Measurements from ENCODE around the gene TNPO1. TPM values are rescaled to one million over a fixed set of nuclear protein-coding genes. Genes with fewer than 3 reads are reported as not detected.

TNPO1 gene
- total and polyA plus RNA-seq, 4 donors = 5.7 to 95.8 (median 29.2) TPM

GRCh38 chr5:72829707-72830106, 13.2 kb downstream of the TNPO1 start:
- H3K36me3 ChIP-seq (ENCODE audit: control insufficient read depth in 4 of 4, insufficient read depth in 3 of 4, low read depth in 1 of 4, low read length in 3 of 4) = no peaks in the 10 kb centered on the region
- no peaks in the 10 kb centered on the region for H3K4me1 ChIP-seq (ENCODE audit: control insufficient read depth in 4 of 4, insufficient read depth in 4 of 4, low read length in 3 of 4)
- DNase-seq (ENCODE audit: low spot score) = no peak
- H3K4me3 ChIP-seq (ENCODE audit: low read depth in 1 of 3, low read length in 3 of 3) = no peak overlapping the region
- H3K27me3 ChIP-seq (ENCODE audit: control insufficient read depth in 4 of 4, insufficient read depth in 4 of 4, low read length in 3 of 4) = no peaks in the 10 kb centered on the region
- H3K9me3 ChIP-seq (ENCODE audit: control insufficient read depth in 4 of 4, low read length in 3 of 4) = no peaks in the 10 kb centered on the region
- no peak overlapping the region for H3K9ac ChIP-seq (ENCODE audit: low read depth in 1 of 2, low read length in 2 of 2)
- TF ChIP-seq MAX (IDR thresholded peaks at IDR 0.05) (no peak), REST (IDR thresholded peaks at IDR 0.05) (no peak), ATF3 (IDR thresholded peaks at IDR 0.05) (no peak), FOXA1 (IDR thresholded peaks at IDR 0.05) (no peak), ZBTB33 (IDR thresholded peaks at IDR 0.05) (no peak), JUND (IDR thresholded peaks at IDR 0.05) (no peak), NR2F2 (IDR thresholded peaks at IDR 0.05) (no peak), TAF1 (conservative IDR thresholded peaks at IDR 0.05) (no peak), RXRA (IDR thresholded peaks at IDR 0.05) (no peak), RAD21 (IDR thresholded peaks at IDR 0.05) (no peak), FOXA2 (IDR thresholded peaks at IDR 0.05) (no peak), SP1 (IDR thresholded peaks at IDR 0.05) (no peak), YY1 (IDR thresholded peaks at IDR 0.05) (no peak), HNF4A (conservative IDR thresholded peaks at IDR 0.05) (no peak)
- no peak overlapping the region for H3K27ac ChIP-seq (ENCODE audit: low read depth in 1 of 2, low read length in 2 of 2)

GRCh38 chr5:72830362-72830761, 13.9 kb downstream of the TNPO1 start:
- H3K36me3 ChIP-seq (ENCODE audit: control insufficient read depth in 4 of 4, insufficient read depth in 3 of 4, low read depth in 1 of 4, low read length in 3 of 4) = no peaks in the 10 kb centered on the region
- 94% methylated on average over 2 of the region's 2 CpGs for WGBS
- H3K27ac ChIP-seq (ENCODE audit: low read depth in 1 of 2, low read length in 2 of 2) = no peak overlapping the region
- H3K27me3 ChIP-seq (ENCODE audit: control insufficient read depth in 4 of 4, insufficient read depth in 4 of 4, low read length in 3 of 4) = no peaks in the 10 kb centered on the region
- TF ChIP-seq REST (IDR thresholded peaks at IDR 0.05) (no peak), TAF1 (conservative IDR thresholded peaks at IDR 0.05) (no peak), RAD21 (IDR thresholded peaks at IDR 0.05) (no peak), HNF4A (conservative IDR thresholded peaks at IDR 0.05) (no peak), YY1 (IDR thresholded peaks at IDR 0.05) (no peak), EGR1 (IDR thresholded peaks at IDR 0.05; ENCODE audit: low read depth in 2 of 2) (no peak), FOXA2 (IDR thresholded peaks at IDR 0.05) (no peak), ATF3 (IDR thresholded peaks at IDR 0.05) (no peak), JUND (IDR thresholded peaks at IDR 0.05) (no peak), HNF4G (IDR thresholded peaks at IDR 0.05) (no peak)
- no peak overlapping the region for H3K4me3 ChIP-seq (ENCODE audit: low read depth in 1 of 3, low read length in 3 of 3)
- H3K9ac ChIP-seq (ENCODE audit: low read depth in 1 of 2, low read length in 2 of 2) = no peak overlapping the region
- no peak for DNase-seq (ENCODE audit: low spot score)
- H3K4me1 ChIP-seq (ENCODE audit: control insufficient read depth in 4 of 4, insufficient read depth in 4 of 4, low read length in 3 of 4) = no peaks in the 10 kb centered on the region
- H3K9me3 ChIP-seq (ENCODE audit: control insufficient read depth in 4 of 4, low read length in 3 of 4) = no peaks in the 10 kb centered on the region
